ENCODE measurements around the gene MRPS18A.
"Not testable (repeated sequence)": the region's sequence is repeated elsewhere in the genome, so short reads cannot be mapped to it uniquely, and the experiment has no call there.

The MRPS18A gene

DNA sequence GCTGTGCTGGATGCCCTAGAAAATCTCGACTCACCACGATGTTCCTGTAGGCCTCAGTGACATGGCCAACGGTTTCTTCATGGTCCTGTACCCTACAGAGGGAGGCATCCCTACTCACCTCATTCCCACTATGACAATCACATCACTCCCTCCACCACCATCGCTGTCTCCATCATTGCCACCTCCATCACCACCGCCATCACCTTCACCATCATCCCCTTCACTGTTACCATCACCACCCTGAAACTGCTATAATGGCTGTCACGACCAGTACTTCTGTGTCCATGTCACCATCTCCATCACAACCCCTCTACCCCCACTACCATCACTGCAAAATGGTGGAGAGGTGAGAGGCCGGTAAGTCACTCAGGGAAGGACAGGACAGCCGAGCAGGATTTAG is 29.8 kb upstream of the MRPS18A start:
- no peak for DNase-seq (ENCODE audit: low spot score)

DNA sequence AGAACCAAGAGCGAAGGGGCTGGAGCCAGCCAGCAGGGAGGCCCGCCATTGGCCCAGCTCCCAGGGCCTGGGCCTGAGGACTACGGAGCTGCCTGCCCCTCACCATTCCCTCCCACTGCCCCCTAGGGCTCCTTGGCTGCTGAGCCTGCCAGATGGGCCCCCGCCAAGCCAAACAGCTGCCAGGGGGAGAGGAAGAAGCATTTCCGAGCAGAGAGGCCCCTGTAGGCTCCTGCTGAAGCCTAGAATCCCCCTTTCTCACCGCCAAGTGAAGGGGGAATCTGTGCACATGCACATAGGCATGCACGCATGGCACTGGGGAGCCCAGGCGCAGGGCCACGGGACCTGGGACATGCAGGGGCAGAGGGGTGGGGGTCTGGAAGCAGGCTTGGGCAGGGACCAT is 28.5 kb upstream of the MRPS18A start:
- DNase-seq (ENCODE audit: low spot score) = no peak

DNA sequence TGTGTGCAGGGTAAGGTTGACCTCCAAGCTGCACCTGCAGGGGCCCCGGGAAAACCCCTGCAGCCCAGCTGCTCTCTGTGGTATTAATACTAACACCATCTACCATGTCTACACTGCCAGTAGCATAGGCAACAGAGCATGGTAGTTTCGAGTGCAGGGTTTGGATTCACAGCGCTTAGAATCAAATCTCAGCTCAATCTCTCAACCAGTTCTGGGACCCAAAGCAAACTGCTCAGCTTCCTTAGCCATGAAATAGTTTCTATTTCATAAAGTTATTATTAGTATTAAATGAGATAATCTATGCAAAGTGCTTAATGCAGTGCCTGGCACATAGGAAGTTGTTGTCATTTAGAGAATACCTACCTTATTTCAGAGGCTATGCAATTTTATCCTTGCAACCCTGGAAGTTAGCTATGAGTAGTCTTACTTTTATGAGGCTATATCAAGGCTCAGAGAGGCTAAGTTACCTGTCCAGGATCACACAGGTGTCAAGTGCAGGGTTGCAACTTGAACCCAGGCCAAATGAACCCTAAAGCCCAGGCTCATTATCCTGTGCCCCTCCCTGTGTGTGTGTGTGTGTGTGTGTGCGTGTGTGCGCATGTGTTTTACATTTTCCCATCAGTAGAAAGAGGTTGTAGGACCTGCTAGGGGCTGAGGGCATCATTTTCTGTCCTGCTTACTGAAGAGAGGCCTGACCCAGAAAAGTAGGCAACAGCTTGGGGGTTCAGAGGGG is 27.6 kb upstream of the MRPS18A start:
- DNase-seq (ENCODE audit: low spot score) = no peak

DNA sequence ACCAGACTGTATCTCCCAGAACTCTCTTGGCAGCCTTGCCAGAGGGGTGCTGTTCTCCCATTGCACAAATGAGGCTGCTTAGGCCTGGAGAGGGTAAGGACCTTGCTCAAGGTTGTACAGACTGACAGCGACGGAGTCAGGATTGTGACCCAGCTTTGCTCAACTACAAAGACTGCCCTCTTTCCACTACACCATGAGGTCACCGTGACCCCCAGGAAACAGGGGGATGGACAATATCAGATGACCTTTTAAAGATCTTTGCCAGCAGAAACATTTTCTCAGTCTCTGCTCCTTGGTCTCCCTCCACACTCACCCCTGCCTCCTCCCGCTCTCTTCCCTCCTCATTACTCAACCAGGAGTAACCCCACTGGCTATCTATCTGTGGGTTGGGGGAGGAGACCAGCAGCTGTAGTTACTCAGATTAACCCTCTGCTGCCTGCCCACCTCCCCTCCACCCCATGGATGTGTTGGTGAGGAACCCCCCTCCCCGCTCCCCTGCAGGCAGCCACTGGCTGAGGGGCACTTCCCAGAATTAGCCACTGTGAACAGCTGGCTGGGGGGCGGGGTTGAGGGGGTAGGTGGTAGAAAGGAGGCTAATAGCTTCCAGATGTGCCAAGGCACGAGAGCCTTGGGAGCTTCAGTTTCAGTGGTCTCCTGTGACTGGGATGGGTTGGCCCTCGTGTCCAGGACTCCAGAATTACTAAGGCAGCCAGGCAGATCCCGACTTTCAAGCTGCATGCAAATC is 26.9 kb upstream of the MRPS18A start:
- DNase-seq (ENCODE audit: low spot score) = peak; percentile 57

DNA sequence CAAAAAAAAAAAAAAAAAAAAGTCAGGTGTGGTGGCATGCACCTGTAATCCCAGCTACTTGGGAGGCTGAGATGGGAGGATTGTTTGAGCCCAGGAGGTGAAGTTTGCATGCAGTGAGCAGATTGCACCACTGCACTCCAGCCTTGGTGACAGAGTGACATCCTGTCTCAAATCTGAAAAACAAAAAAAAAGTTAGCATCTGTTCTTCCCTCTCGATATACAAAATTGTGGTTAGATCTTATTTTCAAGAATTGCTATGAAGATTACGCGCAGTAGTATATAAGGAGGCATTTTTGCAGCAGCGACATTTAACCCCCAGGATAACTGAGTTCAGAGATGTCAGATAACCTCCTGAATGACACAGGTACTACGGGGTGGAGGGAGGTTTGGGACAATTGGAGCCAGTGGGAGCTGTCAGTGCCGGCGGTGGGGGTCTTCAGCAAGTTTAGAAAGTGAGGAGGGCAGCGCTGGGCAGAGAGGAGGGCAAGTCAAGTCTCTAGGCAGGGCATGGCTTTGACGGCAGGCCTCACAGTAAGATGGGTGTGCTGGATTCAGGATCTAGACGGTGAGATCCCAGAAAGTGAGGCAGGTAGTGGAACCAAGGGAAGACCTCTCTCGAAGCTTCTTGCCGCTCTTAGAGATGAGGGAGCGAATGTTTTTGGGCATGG is 26.2 kb upstream of the MRPS18A start:
- DNase-seq (ENCODE audit: low spot score) = no peak

DNA sequence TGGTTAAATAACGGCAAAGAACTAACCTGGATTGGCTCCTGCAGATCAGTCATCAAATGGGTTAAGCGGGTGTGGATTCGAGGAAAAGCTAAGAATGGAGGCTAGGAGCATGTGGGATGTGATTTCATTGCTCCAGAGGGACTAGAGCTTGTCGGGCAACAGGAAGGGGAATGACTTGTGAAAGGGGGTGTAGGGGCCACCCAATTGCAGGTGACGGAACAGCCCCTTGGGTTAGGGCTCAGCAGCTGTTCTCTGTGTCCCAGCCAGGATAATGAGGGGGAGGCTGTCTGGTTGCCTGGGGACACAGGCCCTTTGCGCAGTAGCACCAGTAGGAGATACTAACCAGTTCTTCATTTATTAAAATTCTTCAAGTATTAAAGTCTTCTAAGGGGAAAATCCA is 25.0 kb upstream of the MRPS18A start:
- no peak for DNase-seq (ENCODE audit: low spot score)

DNA sequence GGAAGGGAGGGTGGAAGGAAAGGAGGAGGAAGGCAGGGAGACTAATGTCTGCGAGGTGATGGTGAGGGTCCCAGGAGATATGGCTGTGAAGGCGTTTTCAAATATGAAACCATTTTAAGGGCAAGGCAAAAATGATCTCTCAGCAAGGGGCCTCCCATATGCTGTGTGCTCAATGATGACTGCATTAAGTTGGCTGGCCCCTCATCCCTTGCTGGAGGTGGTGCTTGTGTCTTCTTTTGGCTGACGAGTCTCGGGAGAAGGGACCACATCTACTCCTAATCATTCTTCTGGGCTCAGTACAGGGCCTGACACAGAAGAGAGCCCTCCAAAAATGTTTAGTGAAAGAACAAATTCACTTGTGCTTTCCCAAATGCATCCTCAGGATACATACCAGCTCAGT is 23.0 kb upstream of the MRPS18A start:
- DNase-seq (ENCODE audit: low spot score) = no peak

DNA sequence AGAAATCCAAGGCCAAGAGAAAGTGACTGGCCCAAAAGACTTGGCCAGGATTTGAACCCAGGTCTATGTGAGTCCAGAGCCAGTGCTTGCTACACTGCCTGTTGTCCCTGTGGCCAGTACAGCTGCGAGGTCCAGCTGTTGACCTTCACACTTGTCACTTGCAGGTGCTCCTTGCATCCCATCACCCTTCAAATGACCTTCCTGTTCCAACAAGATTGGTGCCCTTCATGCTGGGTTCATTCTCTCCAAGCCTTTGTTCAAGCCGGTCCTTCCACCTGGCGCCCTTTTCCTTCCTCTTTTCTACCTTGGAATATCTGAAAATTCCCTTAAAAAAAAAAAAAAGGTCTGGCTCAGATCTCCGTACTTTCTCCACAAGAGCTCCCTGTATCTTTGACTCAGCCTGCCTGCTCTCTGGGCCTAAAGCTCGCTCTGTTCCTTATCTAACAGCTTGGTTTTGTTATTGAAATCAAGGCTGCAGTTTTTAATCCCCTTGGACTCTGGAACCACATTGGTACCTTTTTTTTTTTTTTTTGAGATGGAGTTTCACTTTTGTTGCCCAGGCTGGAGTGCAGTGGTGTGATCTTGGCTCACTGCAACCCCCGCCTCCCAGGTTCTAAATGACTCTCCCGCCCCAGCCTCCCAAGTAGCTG is 22.2 kb upstream of the MRPS18A start:
- no peak for DNase-seq (ENCODE audit: low spot score)

DNA sequence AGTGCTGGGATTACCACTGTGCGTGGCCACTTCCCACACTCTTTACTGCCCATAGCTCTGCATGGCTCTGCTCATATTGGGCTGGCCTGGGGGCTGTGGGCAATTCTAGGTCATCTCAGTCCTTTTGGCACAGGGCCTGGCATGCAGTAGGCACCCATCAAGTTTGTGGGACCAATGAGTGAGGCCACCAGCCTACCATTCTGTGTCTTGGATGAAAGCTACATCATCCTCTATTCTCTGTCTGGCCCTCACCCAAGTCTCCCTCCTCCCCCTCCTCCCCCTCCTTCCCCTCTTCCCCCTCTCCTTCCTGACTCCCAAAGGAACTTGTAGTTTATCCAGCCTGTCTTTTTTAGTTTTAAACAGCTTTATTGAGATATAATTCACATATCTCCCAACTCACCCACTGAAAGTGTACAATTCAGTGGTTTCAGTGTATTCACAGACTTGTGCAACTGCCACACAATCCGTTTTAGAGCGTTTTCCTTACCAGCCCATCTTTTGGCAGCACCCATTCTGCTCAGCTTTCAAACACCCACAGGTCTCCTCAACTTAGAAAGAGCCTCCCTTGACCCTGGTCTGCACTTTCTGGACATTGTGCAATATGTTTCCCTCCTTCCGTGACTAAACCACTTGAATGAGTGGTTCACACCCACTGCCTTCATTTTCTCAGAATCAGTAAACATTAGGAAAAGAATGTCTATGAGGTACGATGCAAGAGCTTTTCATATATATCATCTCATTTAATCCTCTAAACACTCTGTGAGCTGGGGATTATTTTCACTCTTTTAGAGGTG is 21.5 kb upstream of the MRPS18A start:
- DNase-seq (ENCODE audit: low spot score) = no peak

DNA sequence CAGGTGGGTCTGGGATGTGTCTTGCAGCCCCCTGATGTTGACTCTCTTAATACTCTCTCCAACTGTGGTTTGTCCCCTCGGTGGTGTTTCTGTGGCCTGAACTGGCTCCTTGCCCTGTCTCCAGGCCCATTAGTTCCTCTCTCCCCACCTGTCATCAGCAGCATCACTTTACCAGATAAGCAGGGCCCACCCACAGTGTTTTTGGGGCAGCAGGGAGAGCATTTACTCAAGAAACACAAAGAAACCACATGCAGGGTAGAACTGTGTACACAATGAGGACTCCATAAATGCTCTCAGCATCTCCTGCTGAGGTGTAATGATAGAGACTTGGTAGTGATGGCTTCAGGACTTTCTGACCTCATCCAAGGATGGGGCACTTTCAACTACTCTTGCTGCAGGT is 20.2 kb upstream of the MRPS18A start:
- no peak for DNase-seq (ENCODE audit: low spot score)

DNA sequence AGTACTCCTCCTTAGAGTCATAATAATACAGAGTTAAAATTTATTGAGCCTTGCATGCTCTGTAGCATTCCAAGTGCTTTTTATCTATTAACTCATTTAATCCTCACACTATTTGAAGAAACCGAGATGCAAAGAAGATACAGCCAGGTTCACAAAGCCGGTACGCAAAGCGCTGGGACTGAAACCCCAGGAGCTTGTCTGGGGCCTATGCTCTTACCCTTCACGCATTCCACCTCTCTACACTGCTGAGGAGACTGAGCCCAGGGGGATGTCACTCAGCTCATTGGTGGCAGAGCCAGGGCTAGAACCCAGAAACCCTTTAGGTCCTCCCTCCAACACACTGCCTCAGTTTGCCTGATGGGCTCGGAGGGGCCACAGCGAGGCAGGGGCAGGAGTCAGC is 19.7 kb upstream of the MRPS18A start:
- DNase-seq (ENCODE audit: low spot score) = no peak

DNA sequence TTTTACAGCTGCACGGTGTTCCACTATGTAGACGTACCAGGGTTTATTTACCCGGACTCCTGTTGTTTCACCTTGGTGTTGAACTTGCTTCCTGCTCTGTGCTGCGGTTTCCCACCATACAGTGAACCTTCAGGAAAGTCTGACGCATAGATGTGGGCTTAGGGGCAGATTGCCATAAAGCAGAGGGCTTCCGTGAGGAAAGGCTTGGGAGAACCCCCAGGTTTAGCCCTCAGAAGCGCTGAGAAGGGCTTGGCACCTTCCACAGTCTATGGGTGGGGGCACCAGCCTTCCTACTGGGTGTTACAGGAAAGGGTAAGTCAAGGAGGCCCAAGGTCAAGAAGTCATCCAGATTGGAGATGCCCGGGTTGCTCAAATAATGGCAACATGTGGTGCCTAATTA is 19.2 kb upstream of the MRPS18A start:
- DNase-seq (ENCODE audit: low spot score) = no peak

DNA sequence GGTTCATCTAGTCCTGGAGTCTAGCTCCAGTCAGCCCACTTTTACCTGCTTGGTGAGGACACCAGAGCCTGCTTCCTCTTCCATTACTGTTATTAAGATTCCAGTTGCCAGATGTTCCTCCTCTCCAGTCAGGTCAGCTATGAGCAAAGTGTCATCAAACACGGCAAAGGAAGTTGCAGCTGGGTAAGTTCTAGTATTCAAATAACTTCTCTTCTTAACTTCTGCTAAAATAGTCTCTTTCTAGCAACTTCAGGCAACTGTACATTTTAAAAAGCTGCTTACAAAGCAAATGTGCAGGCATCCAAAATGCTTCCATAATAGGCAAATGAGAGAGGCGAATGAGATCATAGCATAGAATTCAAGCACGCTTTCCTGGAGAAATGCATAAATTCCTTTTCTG is 18.4 kb upstream of the MRPS18A start:
- no peak for DNase-seq (ENCODE audit: low spot score)

DNA sequence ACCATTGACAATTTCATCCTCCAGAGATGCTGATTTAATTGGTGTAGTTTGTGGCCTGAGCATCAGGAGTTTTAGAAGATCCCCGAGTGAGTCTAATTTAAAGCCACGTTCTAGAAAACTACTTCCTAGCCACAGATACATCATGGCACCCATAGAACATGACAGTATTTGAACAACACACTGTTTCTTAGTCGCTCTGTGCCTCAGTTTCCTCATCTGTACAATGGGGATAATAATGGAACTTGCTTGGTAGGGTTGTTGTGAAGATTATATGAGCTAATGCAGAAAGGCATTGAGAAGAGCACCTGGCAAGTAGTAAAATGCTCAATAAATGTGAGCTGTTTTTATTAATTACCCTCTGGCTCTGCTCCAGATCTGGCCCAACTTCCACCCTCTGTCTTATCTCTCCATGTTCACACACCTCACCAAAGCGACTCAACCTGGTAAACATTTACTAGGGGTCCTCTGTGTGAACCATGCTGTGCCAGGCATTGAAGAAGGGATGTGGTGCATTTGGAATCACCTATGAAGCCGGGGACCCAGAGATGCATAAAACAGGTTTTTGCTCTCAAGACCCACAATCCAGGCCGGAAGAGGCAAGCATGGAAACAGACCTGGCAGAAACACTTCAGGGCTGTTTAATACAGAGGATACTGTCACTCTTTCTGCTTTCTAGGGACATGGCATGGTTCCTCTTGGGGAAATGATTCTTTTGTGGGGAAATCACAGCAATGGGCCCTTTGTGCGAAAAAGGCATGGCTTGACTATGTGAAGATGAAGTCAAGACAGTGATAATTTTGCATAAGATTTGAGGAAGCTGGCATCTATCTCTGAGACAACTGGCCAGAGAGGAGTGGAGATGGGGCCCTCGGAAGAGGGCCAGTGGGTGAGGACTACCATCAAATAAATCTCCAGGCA is 16.2 kb upstream of the MRPS18A start:
- no peak for DNase-seq (ENCODE audit: low spot score)

DNA sequence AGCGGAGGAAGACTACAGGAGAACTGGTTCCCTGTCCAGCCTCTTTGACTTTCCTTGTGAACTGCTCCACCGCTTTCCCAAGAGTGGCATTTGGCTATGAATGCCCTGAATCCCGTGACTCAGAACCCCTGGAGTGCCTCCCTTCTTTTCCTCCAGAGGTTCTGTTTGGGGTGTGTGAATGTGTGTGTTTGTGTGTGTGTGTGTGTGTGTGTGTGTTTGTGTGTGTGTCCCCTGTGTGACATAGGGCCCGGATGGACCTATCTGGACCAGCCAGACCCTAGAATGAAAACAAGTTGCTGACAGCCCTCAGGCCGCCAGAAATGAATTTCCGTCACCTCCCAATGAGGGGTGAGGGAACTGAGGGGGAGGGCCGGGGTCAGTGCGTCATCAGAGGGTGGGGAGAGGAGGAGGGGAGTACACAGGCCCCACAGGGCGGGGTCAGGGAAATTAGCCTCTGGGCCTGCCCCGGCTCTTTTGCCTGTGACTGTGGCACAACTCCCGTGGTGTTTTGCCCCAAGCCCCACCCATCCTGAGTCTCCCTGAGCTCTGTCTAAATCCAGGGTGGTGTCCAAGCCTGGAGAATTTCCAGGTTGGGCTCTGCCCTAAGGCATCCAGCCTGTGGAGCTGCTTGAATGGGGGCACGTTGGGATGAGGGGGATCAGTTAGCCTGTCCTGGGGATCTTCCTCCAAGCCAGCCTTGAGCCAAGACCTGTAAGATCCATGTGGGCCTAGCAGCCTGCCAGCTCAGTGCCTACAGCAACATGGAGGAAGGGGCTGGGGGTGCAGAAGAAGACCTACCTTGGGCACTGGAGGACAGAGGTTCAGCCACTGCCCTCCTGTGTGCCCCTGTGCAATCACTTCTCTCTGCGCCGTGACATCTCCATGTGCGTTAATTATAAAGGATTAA is 15.2 kb upstream of the MRPS18A start:
- DNase-seq (ENCODE audit: low spot score) = peak; percentile 90

DNA sequence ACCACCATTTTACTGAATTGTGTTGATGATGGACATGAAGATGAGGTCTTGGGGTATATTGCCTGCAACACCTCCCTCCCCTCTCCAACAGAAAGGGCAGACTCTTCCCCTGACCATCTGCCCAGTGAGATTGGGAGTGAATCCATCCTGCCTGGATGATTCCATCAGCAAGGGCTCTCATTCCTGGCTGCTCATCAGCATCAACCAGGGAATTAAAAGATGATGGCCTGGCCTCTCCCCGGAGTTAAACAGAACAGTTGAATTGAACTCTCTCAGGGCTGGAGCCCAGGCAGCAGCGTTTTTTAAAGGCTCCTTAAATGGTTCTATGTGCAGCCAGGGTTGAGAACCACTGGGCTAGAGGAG is 14.6 kb upstream of the MRPS18A start:
- no peak for DNase-seq (ENCODE audit: low spot score)

DNA sequence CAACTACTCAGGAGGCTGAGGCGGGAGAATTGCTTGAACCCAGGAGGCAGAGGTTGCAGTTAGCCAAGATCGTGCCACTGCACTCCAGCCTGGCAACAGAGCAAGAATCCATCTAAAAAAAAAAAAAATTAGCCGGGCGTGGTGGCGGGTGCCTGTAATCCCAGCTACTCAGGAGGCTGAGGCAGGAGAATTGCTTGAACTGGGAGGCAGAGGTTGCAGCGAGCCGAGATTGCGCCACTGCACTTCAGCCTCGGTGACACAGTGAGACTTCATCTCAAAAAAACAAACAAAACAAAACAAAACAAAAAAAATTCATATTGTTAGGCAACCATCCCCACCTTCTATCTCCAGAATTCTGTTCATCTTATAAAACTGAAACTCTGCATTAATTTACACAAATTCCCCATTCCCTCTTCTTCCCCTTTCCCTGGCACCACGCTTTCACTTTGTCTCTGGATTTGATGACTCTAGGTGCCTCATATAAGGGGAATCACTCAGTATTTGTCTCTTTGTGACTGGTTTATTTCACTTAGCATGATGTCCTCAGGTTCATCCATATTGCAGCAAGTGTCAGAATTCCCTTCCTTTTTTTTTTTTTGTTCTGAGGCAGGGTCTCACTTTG is 13.5 kb upstream of the MRPS18A start:
- not testable (repeated sequence) for DNase-seq (ENCODE audit: low spot score)

DNA sequence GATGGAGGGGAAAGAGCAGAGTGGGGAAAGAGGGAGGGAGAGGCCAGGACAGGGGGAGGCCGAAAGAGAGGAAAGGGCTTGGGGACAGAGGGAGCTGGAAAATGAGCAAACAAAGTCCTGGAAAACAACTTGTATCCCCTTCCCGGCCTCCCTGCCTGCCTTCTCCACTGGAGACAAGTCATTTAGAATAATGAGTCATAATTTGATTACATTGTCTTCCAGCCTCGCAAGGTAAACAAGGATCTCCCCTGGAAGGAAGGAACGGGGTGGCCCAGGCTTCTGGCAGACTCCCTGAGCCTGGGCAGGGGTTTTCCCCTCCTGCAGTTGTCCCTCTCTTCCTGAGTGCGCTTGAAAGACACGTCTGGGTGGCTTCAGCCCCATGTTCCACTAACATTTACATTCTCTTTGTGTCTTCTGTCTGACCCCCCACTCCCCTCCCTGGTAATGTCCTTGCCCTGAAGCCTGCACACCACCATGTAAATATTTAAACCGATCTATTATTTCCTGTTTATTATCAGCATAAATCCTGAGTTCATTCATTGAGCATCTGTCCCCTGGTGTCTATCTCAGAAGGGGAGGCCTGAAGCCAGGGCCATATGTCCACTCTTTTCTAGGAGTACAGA is 12.1 kb upstream of the MRPS18A start:
- DNase-seq (ENCODE audit: low spot score) = no peak
